Liver (tissue), 9 donors: ENCODE data around the gene DGCR6L. TPM values are rescaled to one million over a fixed set of nuclear protein-coding genes. Genes with fewer than 3 reads are reported as not detected.

Experiments used
- DNase-seq: peaks from one replicate; pipeline ENCODE4 v3.0.0-alpha.2; 2017; ENCODE audit warnings: low spot score
- H3K27ac ChIP-seq, 2 donors: one replicate each; pipeline ENCODE4 v1.7.0; 2013; ENCODE audit warnings: inconsistent platforms in 2 of 2, low read length in 2 of 2, control low read depth in 1 of 2, low read depth in 1 of 2, mild to moderate bottlenecking in 1 of 2
- H3K27me3 ChIP-seq, 4 donors: one replicate each; pipeline versions ENCODE4 v1.6.1 to v1.7.0; 2013; ENCODE audit warnings: low read length in 3 of 4, inconsistent platforms in 1 of 4, mild to moderate bottlenecking in 1 of 4, moderate library complexity in 1 of 4; ENCODE audit not compliant: control insufficient read depth in 4 of 4, insufficient read depth in 4 of 4
- H3K36me3 ChIP-seq, 4 donors: one replicate each; pipeline versions ENCODE4 v1.6.1 to v1.7.0; 2013; ENCODE audit warnings: low read length in 3 of 4, mild to moderate bottlenecking in 3 of 4, low read depth in 1 of 4, moderate library complexity in 1 of 4; ENCODE audit not compliant: control insufficient read depth in 4 of 4, insufficient read depth in 3 of 4
- H3K4me1 ChIP-seq, 4 donors: one replicate each; pipeline versions ENCODE4 v1.6.1 to v1.7.0; 2013; ENCODE audit warnings: low read length in 3 of 4, mild to moderate bottlenecking in 3 of 4, moderate library complexity in 1 of 4; ENCODE audit not compliant: control insufficient read depth in 4 of 4, insufficient read depth in 4 of 4
- H3K4me3 ChIP-seq, 3 donors: one replicate each; pipeline versions ENCODE4 v1.6.1 to v1.7.0; 2013; ENCODE audit warnings: low read length in 3 of 3, control low read depth in 1 of 3, low read depth in 1 of 3, mild to moderate bottlenecking in 1 of 3
- H3K9ac ChIP-seq, 2 donors: one replicate each; pipeline ENCODE4 v1.7.0; 2013; ENCODE audit warnings: low read length in 2 of 2, mild to moderate bottlenecking in 2 of 2, moderate library complexity in 2 of 2, control low read depth in 1 of 2, low read depth in 1 of 2
- H3K9me3 ChIP-seq, 4 donors: one replicate each; pipeline versions ENCODE4 v1.6.1 to v1.7.0; 2013; ENCODE audit warnings: low read length in 3 of 4; ENCODE audit not compliant: control insufficient read depth in 4 of 4
- ATF3 ChIP-seq: IDR thresholded peaks from 2 replicates; pipeline ENCODE4 v1.6.1; 2016; ENCODE audit warnings: antibody characterized with exemption
- EGR1 ChIP-seq, 2 donors: IDR thresholded peaks; 2 replicates each; pipeline ENCODE4 v1.6.1; 2016 to 2018; ENCODE audit warnings: antibody characterized with exemption in 2 of 2, low read depth in 2 of 2
- FOXA2 ChIP-seq: IDR thresholded peaks from 2 replicates; pipeline ENCODE4 v1.6.1; 2016; ENCODE audit warnings: antibody characterized with exemption
- HNF4A ChIP-seq, 2 donors: conservative IDR thresholded peaks; 2 replicates each; pipeline ENCODE4 v1.6.1; 2016; ENCODE audit warnings: antibody characterized with exemption in 2 of 2, mild to moderate bottlenecking in 2 of 2
- HNF4G ChIP-seq: IDR thresholded peaks from 2 replicates; pipeline ENCODE4 v1.6.1; 2016; ENCODE audit warnings: antibody characterized with exemption
- MAX ChIP-seq: IDR thresholded peaks from 2 replicates; pipeline ENCODE4 v1.6.1; 2016; ENCODE audit warnings: antibody characterized with exemption
- NR2F2 ChIP-seq: IDR thresholded peaks from 2 replicates; pipeline ENCODE4 v1.6.1; 2016; ENCODE audit warnings: antibody characterized with exemption
- RAD21 ChIP-seq, 2 donors: IDR thresholded peaks; 2 replicates each; pipeline ENCODE4 v1.6.1; 2016; ENCODE audit warnings: antibody characterized with exemption in 2 of 2, mild to moderate bottlenecking in 2 of 2
- REST ChIP-seq: IDR thresholded peaks from 2 replicates; pipeline ENCODE4 v1.6.1; 2016; ENCODE audit warnings: antibody characterized with exemption, mild to moderate bottlenecking
- SP1 ChIP-seq: IDR thresholded peaks from 2 replicates; pipeline ENCODE4 v1.6.1; 2018; ENCODE audit warnings: antibody characterized with exemption, mild to moderate bottlenecking
- YY1 ChIP-seq: IDR thresholded peaks from 2 replicates; pipeline ENCODE4 v1.6.1; 2016; ENCODE audit warnings: antibody characterized with exemption, mild to moderate bottlenecking
- ZBTB33 ChIP-seq: IDR thresholded peaks from 2 replicates; pipeline ENCODE4 v1.6.1; 2016; ENCODE audit warnings: antibody characterized with exemption
- WGBS: extraction: QIAGEN DNeasy Blood & Tissue Kit; methylation state at CpG from one replicate; pipeline ENCODE4 v1.1.7; 2013; 5-methylcytosine and 5-hydroxymethylcytosine counted together
- polyA plus RNA-seq, 2 donors: library from polyadenylated mRNA; stranded (reverse) in 1 of 2; unstranded in 1 of 2; fragments of 200-250 nt in 1 of 2; fragments of >200 nt in 1 of 2; fragmentation: Nextera tagmentation in 1 of 2; extraction: Ambion mirVana in 1 of 2; gene quantifications; one replicate each; pipeline versions ENCODE4 v1.2.1 to v1.2.3, GENCODE V29; 2013 to 2015
- total RNA-seq, 2 donors: library from RNA; depleted of rRNA; stranded (reverse); fragments of >200 nt; gene quantifications; one replicate each; pipeline ENCODE4 v1.2.3, GENCODE V29; 2014
- donor health status: healthy.
- donor health status: healthy.
- donor health status: healthy.
- donor health status: healthy.
- donor health status: healthy.

The DGCR6L gene
- total and polyA plus RNA-seq, 4 donors = 40.7 to 105 (median 73.5) TPM

- DNase-seq = no peak
- WGBS = 79% methylated on average over 9 of the region's 9 CpGs
- Histone ChIP-seq H3K36me3 (no peaks in the 10 kb centered on the region), H3K9ac (no peak overlapping the region), H3K27ac (no peak overlapping the region), H3K9me3 (no peaks in the 10 kb centered on the region), H3K4me1 (peaks cover 4 to 26% (median 14%) of the 10 kb centered on the region in 4 donors), H3K27me3 (no peaks in the 10 kb centered on the region), H3K4me3 (no peak overlapping the region)
- TF ChIP-seq EGR1 (IDR thresholded peaks at IDR 0.05; ENCODE audit: low read depth in 2 of 2) = no peak
- no peak for TF ChIP-seq RAD21 (IDR thresholded peaks at IDR 0.05)
- TF ChIP-seq HNF4G = no peak
These were observed 22.3 kb downstream of the DGCR6L start for GRCh38 chr22:20297414-20298109.

GRCh38 chr22:20296598-20296997 lies 23.3 kb downstream of the DGCR6L start:
- 94% methylated on average over 9 of the region's 9 CpGs for WGBS
- Histone ChIP-seq H3K4me3 (no peak overlapping the region), H3K9ac (no peak overlapping the region), H3K4me1 (peaks cover 4 to 23% (median 14%) of the 10 kb centered on the region in 4 donors), H3K36me3 (no peaks in the 10 kb centered on the region), H3K9me3 (no peaks in the 10 kb centered on the region), H3K27me3 (no peaks in the 10 kb centered on the region), H3K27ac (no peak overlapping the region)
- TF ChIP-seq NR2F2 (no peak), REST (no peak), FOXA2 (no peak), SP1 (no peak), EGR1 (IDR thresholded peaks at IDR 0.05; ENCODE audit: low read depth in 2 of 2) (no peak), ATF3 (no peak), HNF4A (conservative IDR thresholded peaks at IDR 0.05) (no peak), YY1 (no peak), MAX (no peak), HNF4G (no peak), ZBTB33 (no peak)
- DNase-seq = no peak
